HG03097 (cell line): ENCODE data around the gene PDCD7.
"Not testable (repeated sequence)": the region's sequence is repeated elsewhere in the genome, so short reads cannot be mapped to it uniquely, and the experiment has no call there.

ENCODE experiments used
- ATAC-seq: cut with Tn5 transposase; IDR thresholded peaks from one replicate; pipeline ENCODE4 v1.9.1; 2021; ENCODE audit not compliant: unreplicated experiment, low FRiP score

PDCD7 gene

GRCh38 chr15:65093793-65094170 is 39.8 kb downstream of the PDCD7 start:
- ATAC-seq, result not testable (repeated sequence)

GRCh38 chr15:65092911-65093792 is 40.5 kb downstream of the PDCD7 start:
- ATAC-seq, result no peak

GRCh38 chr15:65091946-65092770 is 41.5 kb downstream of the PDCD7 start:
- no peak for ATAC-seq

GRCh38 chr15:65089206-65089824 is 44.3 kb downstream of the PDCD7 start:
- no peak for ATAC-seq

- ATAC-seq, result no peak
Observed at GRCh38 chr15:65088643-65089021, 45.0 kb downstream of the PDCD7 start.

GRCh38 chr15:65087873-65088642 is 45.5 kb downstream of the PDCD7 start:
- no peak for ATAC-seq

GRCh38 chr15:65087411-65087810 is 46.2 kb downstream of the PDCD7 start:
- no peak for ATAC-seq

- no peak for ATAC-seq
Observed at GRCh38 chr15:65086680-65087111, 46.9 kb downstream of the PDCD7 start.

GRCh38 chr15:65085990-65086679 is 47.5 kb downstream of the PDCD7 start:
- ATAC-seq, result no peak

- no peak for ATAC-seq
Observed at GRCh38 chr15:65085207-65085753, 48.3 kb downstream of the PDCD7 start.

- ATAC-seq, result no peak
Observed at GRCh38 chr15:65084500-65085206, 49.0 kb downstream of the PDCD7 start.

GRCh38 chr15:65083262-65083701 is 50.3 kb downstream of the PDCD7 start:
- ATAC-seq, result no peak

- ATAC-seq, result no peak
Observed at GRCh38 chr15:65082303-65082953, 51.2 kb downstream of the PDCD7 start.

GRCh38 chr15:65081758-65082157 is 51.9 kb downstream of the PDCD7 start:
- no peak for ATAC-seq

- no peak for ATAC-seq
Observed at GRCh38 chr15:65081270-65081669, 52.3 kb downstream of the PDCD7 start.

- ATAC-seq, result no peak
Observed at GRCh38 chr15:65079580-65079979, 54.0 kb downstream of the PDCD7 start.

GRCh38 chr15:65077981-65078352 is 55.6 kb downstream of the PDCD7 start:
- no peak for ATAC-seq

- ATAC-seq, result no peak
Observed at GRCh38 chr15:65077291-65077980, 56.2 kb downstream of the PDCD7 start.
